ENCODE measurements around the gene ARHGAP31.

- TF ChIP-seq CTCF (IDR thresholded peaks at IDR 0.05), result no peak
- no peak for TF ChIP-seq POLR2A (IDR thresholded peaks at IDR 0.05)
- TF ChIP-seq EP300 (IDR thresholded peaks at IDR 0.05), result no peak
Measured at GRCh38 chr3:119417771-119418512, 123.8 kb downstream of the ARHGAP31 start.
